B cell (primary cell): Measurements from ENCODE around the gene SLC2A6. TPM values are rescaled to one million over a fixed set of nuclear protein-coding genes. Genes with fewer than 3 reads are reported as not detected.
A peak's percentile ranks its signal among the peaks of the same experiment; 100 is the strongest.

ENCODE experiments used
- ATAC-seq: fragments of 200-7000 bp; cut with Tn5 transposase; one replicate; pipeline ENCODE4 v1.10.0; 2021; ENCODE audit warnings: low read depth, mild to moderate bottlenecking, moderate number of reproducible peaks, moderate library complexity
- CTCF ChIA-PET: fragments of 350-600 bp; sonication (Branson Sonifier 250); formaldehyde crosslinking; loops from one replicate; lab custom pipeline; 2021; ENCODE audit warnings: antibody characterized with exemption, inconsistent platforms; lab: Charles Lee
- POLR2A ChIA-PET: fragments of 350-600 bp; sonication (Branson Sonifier 250); formaldehyde crosslinking; loops from one replicate; lab custom pipeline; 2021; ENCODE audit warnings: antibody characterized with exemption; lab: Charles Lee
- DNase-seq: peaks from one replicate; pipeline ENCODE4 v3.0.0; 2013
- H2AFZ ChIP-seq: 2 replicates; pipeline ENCODE4 v1.6.1; 2012; ENCODE audit warnings: mild to moderate bottlenecking, low read depth, low read length; ENCODE audit not compliant: insufficient read depth, poor library complexity, severe bottlenecking
- H3K27ac ChIP-seq, 2 donors: 1 replicate in 1 of 2; 2 replicates in 1 of 2; pipeline ENCODE4 v1.5.1; 2012 to 2013; ENCODE audit warnings: low read length in 2 of 2, mild to moderate bottlenecking in 2 of 2, moderate library complexity in 1 of 2
- H3K27me3 ChIP-seq, 4 experiments: fragments of 200-600 bp in 1 of 4; sonication (generic) in 1 of 4; replicated peaks in 1 of 4; 1 replicate in 2 of 4; 2 replicates in 2 of 4; pipeline versions ENCODE4 v1.6.1 to v1.7.0; 2013 to 2016; ENCODE audit warnings: low read length in 3 of 4, mild to moderate bottlenecking in 2 of 4, mixed read lengths in 1 of 4, moderate library complexity in 1 of 4; ENCODE audit not compliant: insufficient read depth in 4 of 4, control insufficient read depth in 3 of 4; ENCODE audit errors: control extremely low read depth in 1 of 4
- H3K36me3 ChIP-seq, 2 experiments: replicated peaks in 1 of 2; 1 replicate in 1 of 2; 2 replicates in 1 of 2; pipeline versions ENCODE4 v1.6.1 to v1.7.1; 2013; ENCODE audit warnings: low read length in 1 of 2; ENCODE audit not compliant: insufficient read depth in 2 of 2, control insufficient read depth in 1 of 2; ENCODE audit errors: control extremely low read depth in 1 of 2, extremely low read depth in 1 of 2
- H3K4me1 ChIP-seq, 2 donors: fragments of 200-600 bp in 1 of 2; sonication (generic) in 1 of 2; 1 replicate in 1 of 2; 2 replicates in 1 of 2; pipeline versions ENCODE4 v1.5.1 to v1.6.1; 2013 to 2017; ENCODE audit warnings: low read length in 2 of 2; ENCODE audit not compliant: control insufficient read depth in 2 of 2, insufficient read depth in 2 of 2
- H3K4me2 ChIP-seq: replicated peaks from 2 replicates; pipeline ENCODE3; 2012; ENCODE audit warnings: mild to moderate bottlenecking, low read depth, low read length; ENCODE audit not compliant: poor library complexity, severe bottlenecking
- H3K4me3 ChIP-seq, 5 experiments: fragments of 200-600 bp in 1 of 5; sonication (generic) in 1 of 5; 1 replicate in 3 of 5; 2 replicates in 2 of 5; pipeline versions ENCODE4 v1.5.1 to v1.7.0; 2011 to 2016; ENCODE audit warnings: low read length in 4 of 5, mild to moderate bottlenecking in 4 of 5, low read depth in 2 of 5, control low read depth in 1 of 5, moderate library complexity in 1 of 5; ENCODE audit not compliant: insufficient read depth in 1 of 5; ENCODE audit errors: control extremely low read depth in 1 of 5, extremely low read depth in 1 of 5
- H3K79me2 ChIP-seq: fragments of 200-600 bp; sonication (generic); one replicate; pipeline ENCODE4 v1.6.0; 2016; ENCODE audit warnings: low read length; ENCODE audit not compliant: control insufficient read depth, insufficient read depth
- H3K9ac ChIP-seq: fragments of 200-600 bp; sonication (generic); 2 replicates; pipeline ENCODE4 v1.6.1; 2017; ENCODE audit warnings: mild to moderate bottlenecking, low read length, moderate library complexity
- H3K9me3 ChIP-seq, 3 donors: one replicate each; pipeline versions ENCODE4 v1.6.1 to v1.7.1; 2013; ENCODE audit warnings: low read length in 2 of 3; ENCODE audit not compliant: control insufficient read depth in 2 of 3, insufficient read depth in 1 of 3; ENCODE audit errors: control extremely low read depth in 1 of 3
- H4K20me1 ChIP-seq: 2 replicates; pipeline ENCODE4 v1.6.0; 2012; ENCODE audit warnings: mild to moderate bottlenecking, low read length; ENCODE audit not compliant: insufficient read depth, control insufficient read depth, poor library complexity, severe bottlenecking
- H3K27ac Mint-ChIP-seq: one replicate; pipeline ENCODE4 v1.8.0; 2021; ENCODE audit warnings: mixed read lengths
- H3K27me3 Mint-ChIP-seq: one replicate; pipeline ENCODE4 v1.8.0; 2021; ENCODE audit warnings: mixed read lengths
- H3K4me1 Mint-ChIP-seq: one replicate; pipeline ENCODE4 v1.8.0; 2021; ENCODE audit warnings: mixed read lengths
- H3K4me3 Mint-ChIP-seq: one replicate; pipeline ENCODE4 v1.8.0; 2021; ENCODE audit warnings: mixed read lengths
- H3K9me3 Mint-ChIP-seq: one replicate; pipeline ENCODE4 v1.8.0; 2022; ENCODE audit warnings: mixed read lengths; ENCODE audit not compliant: insufficient read depth
- EZH2 ChIP-seq: IDR thresholded peaks from 2 replicates; pipeline ENCODE4 v1.6.1; 2012; ENCODE audit warnings: borderline replicate concordance, low read depth, mild to moderate bottlenecking, moderate library complexity, low read length; ENCODE audit not compliant: insufficient read depth, poor library complexity, severe bottlenecking
- WGBS: methylation state at CpG from one replicate; pipeline ENCODE4 v1.1.5; 2013; ENCODE audit warnings: missing lambda C conversion rate; ENCODE audit not compliant: insufficient coverage; 5-methylcytosine and 5-hydroxymethylcytosine counted together
- intact Hi-C: fragments of 100-400 bp; cut with micrococcal nuclease; formaldehyde crosslinking; loops from one replicate; pipeline ENCODE4 v1.10.0; 2022
- polyA plus RNA-seq: library from polyadenylated mRNA; depleted of rRNA; stranded (reverse); fragments of >200 nt; gene quantifications from 2 replicates; pipeline ENCODE4 v1.2.3, GENCODE V29; 2012
- total RNA-seq, 2 donors: library from RNA; stranded (reverse); fragments of 120-200 nt in 1 of 2; gene quantifications; 1 replicate in 1 of 2; 2 replicates in 1 of 2; pipeline versions ENCODE4 v1.2.3 to v1.2.4, GENCODE V29; 2013 to 2022
- TF ChIP-seq, protein P1 (sequence below): fragments of 200-600 bp; IDR thresholded peaks from one replicate; pipeline ENCODE4 v1.8.0; 2022; ENCODE audit warnings: antibody characterized with exemption, mild to moderate bottlenecking

Gene SLC2A6
- total and polyA plus RNA-seq, 2 donors (not counting 1 experiment from before 2014, with no cell fraction given) = 51.8 to 108 TPM

DNA sequence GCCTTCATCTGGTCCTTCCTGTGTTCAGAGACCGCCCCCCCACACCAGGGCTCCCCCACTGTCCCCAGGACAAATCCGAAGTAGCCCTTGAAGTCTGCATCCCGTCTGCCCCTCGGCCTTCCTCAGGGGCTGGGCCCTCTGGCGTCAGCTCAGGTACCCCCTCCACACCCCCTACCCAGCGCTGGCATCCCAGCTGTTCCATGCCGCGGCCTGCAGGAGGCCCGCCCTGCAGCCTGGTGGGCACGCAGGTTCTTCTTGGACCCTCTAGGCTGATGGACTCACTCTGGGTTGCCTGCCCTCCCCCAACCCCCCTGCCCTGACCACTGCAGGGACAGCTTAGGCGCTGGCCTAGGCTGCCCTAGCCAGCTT is 6.6 kb downstream of the SLC2A6 start:
- peak overlapping the region; percentile 70 for H3K27ac Mint-ChIP-seq
- Histone ChIP-seq H3K4me2 (no peak overlapping the region), H3K79me2 (peaks cover 17% of the 10 kb centered on the region), H3K27me3 (no peaks in the 10 kb centered on the region), H3K4me1 (peaks cover 15 to 40% of the 10 kb centered on the region in 2 donors), H2AFZ (no peak overlapping the region), H4K20me1 (peaks cover 81% of the 10 kb centered on the region), H3K36me3 (peaks cover 0 to 63% of the 10 kb centered on the region in 2 experiments), H3K4me3 (no peak overlapping the region), H3K27ac (no peak overlapping the region), H3K9ac (no peak overlapping the region), H3K9me3 (no peaks in the 10 kb centered on the region)
- ChIA-PET CTCF (no interaction called here), POLR2A (interaction anchor here (0.7 kb wide), 1 partner anchor 522 kb away, joined by 3 read pairs; no protein-coding TSS in a partner anchor)
- ATAC-seq (no peak), DNase-seq (no peak)
- H3K4me3 Mint-ChIP-seq = no peak overlapping the region
- H3K4me1 Mint-ChIP-seq = peaks cover 21% of the 10 kb centered on the region
- H3K9me3 Mint-ChIP-seq = no peaks in the 10 kb centered on the region
- WGBS = 100% methylated on average over 9 of the region's 11 CpGs
- no peaks in the 10 kb centered on the region for H3K27me3 Mint-ChIP-seq
- intact Hi-C loops = loop anchor here (10.0 kb wide), 1 partner anchor 357 kb away; no protein-coding TSS in a partner anchor
- TF ChIP-seq, protein P1, sequence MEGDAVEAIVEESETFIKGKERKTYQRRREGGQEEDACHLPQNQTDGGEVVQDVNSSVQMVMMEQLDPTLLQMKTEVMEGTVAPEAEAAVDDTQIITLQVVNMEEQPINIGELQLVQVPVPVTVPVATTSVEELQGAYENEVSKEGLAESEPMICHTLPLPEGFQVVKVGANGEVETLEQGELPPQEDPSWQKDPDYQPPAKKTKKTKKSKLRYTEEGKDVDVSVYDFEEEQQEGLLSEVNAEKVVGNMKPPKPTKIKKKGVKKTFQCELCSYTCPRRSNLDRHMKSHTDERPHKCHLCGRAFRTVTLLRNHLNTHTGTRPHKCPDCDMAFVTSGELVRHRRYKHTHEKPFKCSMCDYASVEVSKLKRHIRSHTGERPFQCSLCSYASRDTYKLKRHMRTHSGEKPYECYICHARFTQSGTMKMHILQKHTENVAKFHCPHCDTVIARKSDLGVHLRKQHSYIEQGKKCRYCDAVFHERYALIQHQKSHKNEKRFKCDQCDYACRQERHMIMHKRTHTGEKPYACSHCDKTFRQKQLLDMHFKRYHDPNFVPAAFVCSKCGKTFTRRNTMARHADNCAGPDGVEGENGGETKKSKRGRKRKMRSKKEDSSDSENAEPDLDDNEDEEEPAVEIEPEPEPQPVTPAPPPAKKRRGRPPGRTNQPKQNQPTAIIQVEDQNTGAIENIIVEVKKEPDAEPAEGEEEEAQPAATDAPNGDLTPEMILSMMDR = no peak
- no peak for TF ChIP-seq EZH2

DNA sequence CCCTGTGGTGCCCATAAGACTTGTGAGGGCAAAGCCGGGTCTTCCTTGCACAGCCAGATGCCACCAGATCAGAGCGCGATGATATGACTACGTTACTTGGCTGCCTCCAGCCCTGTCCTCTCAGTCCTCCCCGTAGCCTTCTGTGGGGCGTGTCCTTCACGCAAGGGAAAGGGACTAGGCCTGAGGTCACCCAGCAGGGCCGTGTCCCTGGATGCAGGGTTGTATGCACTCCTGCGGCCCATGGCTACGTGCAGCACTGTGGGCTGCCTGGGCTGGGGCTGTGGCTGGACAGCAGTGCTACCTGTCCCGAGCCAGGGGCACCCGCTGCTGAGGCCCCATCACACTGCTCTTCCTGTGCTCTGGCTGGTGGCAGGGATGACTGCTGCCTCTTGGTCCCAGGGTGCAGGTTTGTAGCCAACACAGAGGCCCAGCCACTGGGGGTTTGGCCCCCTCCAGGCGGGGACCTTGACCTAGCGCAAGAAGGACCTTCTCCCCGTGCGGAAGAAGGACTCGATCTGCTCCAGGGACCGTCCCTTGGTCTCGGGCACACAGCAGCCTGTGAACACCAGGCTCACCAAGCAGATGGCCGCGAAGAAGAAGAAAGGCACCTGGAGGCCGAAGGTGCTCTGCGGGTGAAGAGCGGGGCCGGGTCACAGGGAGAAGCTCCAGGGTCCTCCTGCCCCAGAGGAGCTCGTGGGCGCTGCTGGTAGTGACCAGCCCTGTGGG is 7.2 kb downstream of the SLC2A6 start:
- no peak overlapping the region for H3K27ac ChIP-seq
- H3K9me3 Mint-ChIP-seq = no peaks in the 10 kb centered on the region
- ATAC-seq = no peak
- H3K27me3 ChIP-seq = no peaks in the 10 kb centered on the region
- WGBS = 94% methylated on average over 27 of the region's 27 CpGs
- peaks cover 76% of the 10 kb centered on the region for H4K20me1 ChIP-seq
- intact Hi-C loops = loop anchor here (10.0 kb wide), 1 partner anchor 357 kb away; no protein-coding TSS in a partner anchor
- H3K9me3 ChIP-seq = no peaks in the 10 kb centered on the region
- H3K27me3 Mint-ChIP-seq = no peaks in the 10 kb centered on the region
- no peak overlapping the region for H3K4me3 Mint-ChIP-seq
- ChIA-PET CTCF (no interaction called here), POLR2A (interaction anchor here (0.7 kb wide), 3 partner anchors 17 to 522 kb away, joined by 3 to 5 read pairs (median 5); no protein-coding TSS in a partner anchor)
- no peak overlapping the region for H3K4me2 ChIP-seq
- peaks cover 20% of the 10 kb centered on the region for H3K4me1 Mint-ChIP-seq
- H2AFZ ChIP-seq = no peak overlapping the region
- no peak for DNase-seq
- TF ChIP-seq, protein P1 = no peak
- TF ChIP-seq EZH2 = no peak
- peaks cover 0 to 58% of the 10 kb centered on the region in 2 experiments for H3K36me3 ChIP-seq
- no peak overlapping the region for H3K4me3 ChIP-seq
- no peak overlapping the region for H3K9ac ChIP-seq
- peaks cover 9 to 35% of the 10 kb centered on the region in 2 donors for H3K4me1 ChIP-seq
- peak overlapping the region; percentile 70 for H3K27ac Mint-ChIP-seq
- H3K79me2 ChIP-seq = peaks cover 13% of the 10 kb centered on the region
